Measurements from ENCODE around the gene GRIN1. TPM values are rescaled to one million over a fixed set of nuclear protein-coding genes. Genes with fewer than 3 reads are reported as not detected.

The GRIN1 gene
- total and polyA plus RNA-seq, 2 of the 13 experiments (the other 11 are each of a cell fraction or from before 2014, with no cell fraction given) = 0.13 TPM; not detected in 1

DNA sequence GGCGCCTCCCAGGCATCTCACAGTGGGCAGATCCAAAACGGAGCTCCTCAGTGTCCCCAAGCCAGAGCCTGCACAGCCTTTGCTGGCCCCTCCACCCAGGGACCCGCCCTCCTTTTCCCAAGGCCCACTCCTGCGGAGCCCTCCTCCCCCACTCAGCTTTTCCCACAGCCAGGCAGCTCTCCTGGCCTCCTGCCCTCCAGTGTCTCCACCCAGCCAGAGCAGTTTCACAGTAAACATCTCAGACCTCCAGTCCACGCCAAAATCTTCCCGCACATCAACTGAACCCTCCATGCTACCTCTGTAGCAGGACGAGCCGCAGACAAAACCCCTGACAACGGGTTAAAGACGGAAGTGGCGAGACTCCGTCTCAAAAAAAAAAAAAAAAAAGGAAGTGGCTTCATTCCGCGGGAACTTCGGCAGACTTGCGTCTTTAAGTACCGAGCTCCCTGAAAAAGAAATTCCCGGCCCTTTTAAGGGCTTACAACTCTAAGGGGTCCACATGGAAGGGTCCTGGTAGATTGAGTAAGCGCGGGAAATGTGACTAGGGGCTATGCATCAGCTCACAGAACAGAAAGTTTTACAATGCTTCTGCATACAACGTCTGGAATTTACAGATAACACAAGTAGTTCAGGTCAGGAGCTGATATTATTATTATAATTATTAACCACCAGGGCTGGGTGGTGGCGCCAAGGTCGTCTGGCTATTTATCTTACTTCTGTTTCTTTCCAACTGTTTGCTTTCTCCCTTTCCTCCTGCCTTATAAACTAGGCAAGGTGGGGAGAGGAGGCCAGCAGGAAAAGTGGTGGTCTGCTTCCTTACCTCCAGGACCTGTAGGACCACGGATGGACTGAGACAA, 11.4 kb upstream of the GRIN1 start (continued):
- TF ChIP-seq HNRNPK (IDR thresholded peaks at IDR 0.05; ENCODE audit: low read depth, low read length, poor library complexity, severe bottlenecking) = no peak
- 0 out of 2 replicates have a peak, but pooled peaks have one; percentile 23 for TF ChIP-seq KMT2A (CRISPR knock-in tag; IDR thresholded peaks at IDR 0.05)
- TF ChIP-seq ZGPAT (CRISPR knock-in tag; IDR thresholded peaks at IDR 0.05) = peak; percentile 20; the same call in 1 of the 2 replicates
- peak; percentile 50; the same call in 1 of the 2 replicates for TF ChIP-seq HDAC1 (CRISPR knock-in tag; IDR thresholded peaks at IDR 0.05)
- 0 out of 2 replicates have a peak, but pooled peaks have one; percentile 17 for TF ChIP-seq SRF (IDR thresholded peaks at IDR 0.05; ENCODE audit: low read depth, low read length)
- TF ChIP-seq ZNF781 (CRISPR knock-in tag; IDR thresholded peaks at IDR 0.05; ENCODE audit: borderline replicate concordance, not compliant biosample characterization) = peak; percentile 18
- TF ChIP-seq, protein P1, sequence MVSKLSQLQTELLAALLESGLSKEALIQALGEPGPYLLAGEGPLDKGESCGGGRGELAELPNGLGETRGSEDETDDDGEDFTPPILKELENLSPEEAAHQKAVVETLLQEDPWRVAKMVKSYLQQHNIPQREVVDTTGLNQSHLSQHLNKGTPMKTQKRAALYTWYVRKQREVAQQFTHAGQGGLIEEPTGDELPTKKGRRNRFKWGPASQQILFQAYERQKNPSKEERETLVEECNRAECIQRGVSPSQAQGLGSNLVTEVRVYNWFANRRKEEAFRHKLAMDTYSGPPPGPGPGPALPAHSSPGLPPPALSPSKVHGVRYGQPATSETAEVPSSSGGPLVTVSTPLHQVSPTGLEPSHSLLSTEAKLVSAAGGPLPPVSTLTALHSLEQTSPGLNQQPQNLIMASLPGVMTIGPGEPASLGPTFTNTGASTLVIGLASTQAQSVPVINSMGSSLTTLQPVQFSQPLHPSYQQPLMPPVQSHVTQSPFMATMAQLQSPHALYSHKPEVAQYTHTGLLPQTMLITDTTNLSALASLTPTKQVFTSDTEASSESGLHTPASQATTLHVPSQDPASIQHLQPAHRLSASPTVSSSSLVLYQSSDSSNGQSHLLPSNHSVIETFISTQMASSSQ (IDR thresholded peaks at IDR 0.05; ENCODE audit: low read depth) = 0 out of 2 replicates have a peak, but pooled peaks have one; percentile 34
- TF ChIP-seq, protein P1 (CRISPR knock-in tag; IDR thresholded peaks at IDR 0.05; ENCODE audit: borderline replicate concordance) = no peak
- peak; percentile 5; the same call in 1 of the 2 replicates for TF ChIP-seq GATAD2A (CRISPR knock-in tag; IDR thresholded peaks at IDR 0.05)
- 0 out of 2 replicates have a peak, but pooled peaks have one; percentile 36 for TF ChIP-seq BORCS8-MEF2B (CRISPR knock-in tag; IDR thresholded peaks at IDR 0.05)
- TF ChIP-seq GABPA (IDR thresholded peaks at IDR 0.05; ENCODE audit: low read depth, low read length) = no peak
- peak; percentile 66 for TF ChIP-seq GABPA (CRISPR knock-in tag; IDR thresholded peaks at IDR 0.05; ENCODE audit: low read depth)
- TF ChIP-seq ZNF430 (CRISPR knock-in tag; IDR thresholded peaks at IDR 0.05) = no peak
- no peak for TF ChIP-seq FOXA1 (IDR thresholded peaks at IDR 0.05)
- TF ChIP-seq FOXA1 (CRISPR knock-in tag; IDR thresholded peaks at IDR 0.05) = 0 out of 2 replicates have a peak, but pooled peaks have one; percentile 4
- TF ChIP-seq MBD4 (IDR thresholded peaks at IDR 0.05; ENCODE audit: borderline replicate concordance, low read length) = no peak
- peak; percentile 77 for TF ChIP-seq ZNF362 (CRISPR knock-in tag; IDR thresholded peaks at IDR 0.05; ENCODE audit: borderline replicate concordance)
- TF ChIP-seq, protein P2, sequence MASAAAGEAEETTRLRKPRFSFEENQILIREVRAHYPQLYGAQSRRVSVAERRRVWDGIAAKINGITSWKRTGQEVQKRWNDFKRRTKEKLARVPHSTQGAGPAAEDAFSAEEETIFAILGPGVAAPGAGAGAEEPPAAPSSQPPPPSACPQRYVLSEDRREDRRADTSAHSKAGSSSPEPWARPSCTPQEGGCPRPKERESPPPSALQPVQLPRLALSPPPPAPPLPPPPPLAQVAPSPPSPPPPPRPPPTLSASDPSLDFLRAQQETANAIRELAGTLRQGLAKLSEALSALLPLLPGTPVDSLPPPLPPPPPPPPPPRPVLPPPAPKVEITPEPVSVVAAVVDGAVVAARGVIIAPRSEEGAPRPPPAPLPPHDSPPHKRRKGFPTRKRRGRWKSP (CRISPR knock-in tag; IDR thresholded peaks at IDR 0.05) = peak; percentile 67
- no peak for TF ChIP-seq ZNF30 (CRISPR knock-in tag; IDR thresholded peaks at IDR 0.05)
- 0 out of 2 replicates have a peak, but pooled peaks have one; percentile 45 for TF ChIP-seq TIGD3 (CRISPR knock-in tag; IDR thresholded peaks at IDR 0.05; ENCODE audit: borderline replicate concordance)

Measured in HepG2 (cell line).